GM13977 (cell line): ENCODE results near the gene NAB2.

Experiments
- DNase-seq: peaks from one replicate; pipeline ENCODE4 v3.0.0; 2012; ENCODE audit warnings: low spot score
- CTCF ChIP-seq: IDR thresholded peaks from 2 replicates; pipeline ENCODE4 v1.5.1; 2012; ENCODE audit warnings: mild to moderate bottlenecking, control low read depth; ENCODE audit not compliant: insufficient read depth; ENCODE audit errors: extremely low read depth, missing control alignments
- in situ Hi-C: fragments of 300-500 bp; cut with MboI; formaldehyde crosslinking; loops from one replicate; pipeline ENCODE4 v1.12.0; 2022; ENCODE audit warnings: low sequenced_read_pairs, low pct_unique_long_range_greater_than_20kb, mixed read lengths, inconsistent platforms; ENCODE audit not compliant: unreplicated experiment

Gene NAB2

GRCh38 chr12:57142727-57143126, 53.8 kb downstream of the NAB2 start:
- in situ Hi-C loops: no loop called here
- TF ChIP-seq CTCF: no peak
- no peak for DNase-seq

GRCh38 chr12:57143454-57143853, 54.5 kb downstream of the NAB2 start:
- no peak for DNase-seq
- no peak for TF ChIP-seq CTCF
- in situ Hi-C loops: no loop called here
